Upper lobe of right lung (tissue), 1 donor: ENCODE data around the gene ACTC1. TPM values are rescaled to one million over a fixed set of nuclear protein-coding genes. Genes with fewer than 3 reads are reported as not detected.

Source experiments
- ATAC-seq: fragments of 200-7000 bp; cut with Tn5 transposase; one replicate; pipeline ENCODE4 v1.9.1; 2020; ENCODE audit warnings: mild to moderate bottlenecking, moderate library complexity
- DNase-seq: peaks from one replicate; pipeline ENCODE4 v3.0.0-alpha.2; 2020
- H3K27ac ChIP-seq: fragments of 200-600 bp; one replicate; pipeline ENCODE4 v1.8.0; 2022
- H3K27me3 ChIP-seq: fragments of 200-600 bp; one replicate; pipeline ENCODE4 v1.8.0; 2022; ENCODE audit warnings: mild to moderate bottlenecking
- H3K36me3 ChIP-seq: fragments of 200-600 bp; one replicate; pipeline ENCODE4 v1.8.0; 2022
- H3K4me1 ChIP-seq: fragments of 200-600 bp; one replicate; pipeline ENCODE4 v1.8.0; 2022
- H3K4me3 ChIP-seq: fragments of 200-600 bp; one replicate; pipeline ENCODE4 v1.8.0; 2022; ENCODE audit warnings: mild to moderate bottlenecking
- H3K9me3 ChIP-seq: fragments of 200-600 bp; one replicate; pipeline ENCODE4 v1.8.0; 2022
- CTCF ChIP-seq: fragments of 200-600 bp; IDR thresholded peaks from one replicate; pipeline ENCODE4 v1.8.0; 2022; ENCODE audit warnings: antibody characterized with exemption
- intact Hi-C: fragments of 100-400 bp; cut with DNase I; formaldehyde crosslinking; loops from one replicate; pipeline ENCODE4 v1.11.0; 2022
- long read RNA-seq: library from polyadenylated mRNA; unstranded; transcript quantifications from one replicate; pipeline ENCODE4 v2.0.0, GENCODE V29; 2021
- total RNA-seq: library from RNA; stranded (reverse); fragmentation: NEBNext Ultra II Directional; extraction: Animal tissue kit (Norgen Biotek cat#: 25700); gene quantifications from one replicate; pipeline ENCODE4 v1.2.1, GENCODE V29; 2021
- donor health status: DM: no; HTN: yes; CAD: no; lungs with severe emphysema.

The ACTC1 gene
- total RNA-seq = 3.4 TPM
- long read RNA-seq = 0 reads

GRCh38 chr15:34795267-34796081 lies at the start of gene ACTC1:
Gene ACTC1, minus strand, starts transcription at chr15:34795549. Its CDS starts 741 bp downstream, at chr15:34794808.
- H3K9me3 ChIP-seq = no peaks in the 10 kb centered on the region
- intact Hi-C loops = no loop called here
- peak; percentile 65 for ATAC-seq
- H3K4me1 ChIP-seq = no peaks in the 10 kb centered on the region
- H3K27me3 ChIP-seq = peaks cover 22% of the 10 kb centered on the region
- no peak within 1 kb of the TSS for H3K27ac ChIP-seq
- DNase-seq = peak; percentile 69
- H3K36me3 ChIP-seq = no peaks in the 10 kb centered on the region
- no peak within 1 kb of the TSS for H3K4me3 ChIP-seq
- TF ChIP-seq CTCF = no peak

GRCh38 chr15:34841262-34841725 lies 45.9 kb upstream of the ACTC1 start:
- DNase-seq = no peak
- Histone ChIP-seq H3K4me3 (no peak overlapping the region), H3K36me3 (no peaks in the 10 kb centered on the region), H3K27me3 (no peaks in the 10 kb centered on the region), H3K27ac (no peak overlapping the region), H3K9me3 (no peaks in the 10 kb centered on the region), H3K4me1 (no peaks in the 10 kb centered on the region)
- no peak for TF ChIP-seq CTCF
- intact Hi-C loops = no loop called here
- no peak for ATAC-seq

GRCh38 chr15:34838282-34838681 lies 42.9 kb upstream of the ACTC1 start:
- TF ChIP-seq CTCF = no peak
- Histone ChIP-seq H3K9me3 (no peaks in the 10 kb centered on the region), H3K4me3 (no peak overlapping the region), H3K4me1 (no peaks in the 10 kb centered on the region), H3K36me3 (no peaks in the 10 kb centered on the region), H3K27ac (no peak overlapping the region), H3K27me3 (no peaks in the 10 kb centered on the region)
- ATAC-seq (no peak), DNase-seq (no peak)
- intact Hi-C loops = no loop called here

DNA sequence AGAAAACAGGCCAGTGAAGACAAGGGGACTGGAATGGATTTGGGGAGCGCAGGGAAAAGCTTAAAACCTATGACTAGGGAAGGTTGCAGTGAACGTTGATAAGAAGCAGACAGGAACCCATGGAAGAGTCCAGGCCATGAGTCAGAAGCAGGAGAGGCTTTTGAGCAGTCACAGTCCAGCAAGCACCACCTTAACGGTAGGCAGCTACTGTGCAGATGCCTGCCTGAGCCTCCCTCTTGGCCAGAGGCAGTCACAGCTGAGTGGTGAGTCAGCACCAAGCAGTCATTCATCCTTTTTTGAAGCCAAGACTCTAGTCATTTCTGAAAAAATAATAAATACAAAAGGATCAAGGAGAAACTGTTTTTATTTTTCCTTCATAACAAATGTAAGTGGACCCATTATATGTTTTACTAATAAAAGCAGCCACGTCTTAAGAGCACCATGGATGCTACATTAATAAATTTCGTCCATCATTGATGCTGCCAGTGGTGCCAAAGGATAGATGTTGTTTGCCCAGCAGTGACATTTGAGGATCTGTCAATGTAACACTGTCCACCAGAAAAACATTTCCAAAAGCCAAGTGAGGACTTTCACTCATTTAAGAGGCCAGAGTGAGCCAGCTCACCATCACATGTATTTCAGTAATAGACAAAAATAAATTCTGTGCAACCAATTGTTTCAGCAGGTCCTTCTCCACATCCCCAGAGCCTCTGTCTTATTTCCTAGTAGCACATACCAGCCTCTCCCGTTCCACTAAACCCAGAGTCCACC lies 42.1 kb upstream of the ACTC1 start:
- H3K27ac ChIP-seq = no peak overlapping the region
- intact Hi-C loops = no loop called here
- TF ChIP-seq CTCF = no peak
- H3K4me1 ChIP-seq = no peaks in the 10 kb centered on the region
- H3K9me3 ChIP-seq = no peaks in the 10 kb centered on the region
- ATAC-seq = no peak
- no peak for DNase-seq
- H3K4me3 ChIP-seq = no peak overlapping the region
- H3K36me3 ChIP-seq = no peaks in the 10 kb centered on the region
- no peaks in the 10 kb centered on the region for H3K27me3 ChIP-seq

GRCh38 chr15:34828145-34828911 lies 33.0 kb upstream of the ACTC1 start:
- intact Hi-C loops = no loop called here
- no peak for DNase-seq
- TF ChIP-seq CTCF = no peak

More at GRCh38 chr15:34828145-34828911, 33.0 kb upstream of the ACTC1 start:
- no peak for ATAC-seq
- no peaks in the 10 kb centered on the region for H3K36me3 ChIP-seq
- H3K27me3 ChIP-seq = peaks cover 4% of the 10 kb centered on the region
- H3K4me3 ChIP-seq = no peak overlapping the region
- no peaks in the 10 kb centered on the region for H3K9me3 ChIP-seq
- H3K27ac ChIP-seq = no peak overlapping the region
- H3K4me1 ChIP-seq = no peaks in the 10 kb centered on the region
